HG03439 (cell line): ENCODE results near the gene LCN9.
"Not testable (repeated sequence)": the region's sequence is repeated elsewhere in the genome, so short reads cannot be mapped to it uniquely, and the experiment has no call there.

Source experiments
- ATAC-seq: cut with Tn5 transposase; IDR thresholded peaks from one replicate; pipeline ENCODE4 v1.9.1; 2021; ENCODE audit warnings: mild to moderate bottlenecking, moderate library complexity; ENCODE audit not compliant: unreplicated experiment

The LCN9 gene

GRCh38 chr9:135644631-135645218 is 18.4 kb upstream of the LCN9 start:
- no peak for ATAC-seq

- no peak for ATAC-seq
These were observed 15.2 kb upstream of the LCN9 start for GRCh38 chr9:135647884-135648283.

GRCh38 chr9:135648494-135649410 is 14.4 kb upstream of the LCN9 start:
- no peak for ATAC-seq

- ATAC-seq: no peak
These were observed 13.6 kb upstream of the LCN9 start for GRCh38 chr9:135649508-135649907.

- no peak for ATAC-seq
These were observed 12.7 kb upstream of the LCN9 start for GRCh38 chr9:135650408-135650807.

GRCh38 chr9:135655317-135655716 is 7.8 kb upstream of the LCN9 start:
- ATAC-seq: no peak

GRCh38 chr9:135657416-135657815 is 5.7 kb upstream of the LCN9 start:
- no peak for ATAC-seq

DNA sequence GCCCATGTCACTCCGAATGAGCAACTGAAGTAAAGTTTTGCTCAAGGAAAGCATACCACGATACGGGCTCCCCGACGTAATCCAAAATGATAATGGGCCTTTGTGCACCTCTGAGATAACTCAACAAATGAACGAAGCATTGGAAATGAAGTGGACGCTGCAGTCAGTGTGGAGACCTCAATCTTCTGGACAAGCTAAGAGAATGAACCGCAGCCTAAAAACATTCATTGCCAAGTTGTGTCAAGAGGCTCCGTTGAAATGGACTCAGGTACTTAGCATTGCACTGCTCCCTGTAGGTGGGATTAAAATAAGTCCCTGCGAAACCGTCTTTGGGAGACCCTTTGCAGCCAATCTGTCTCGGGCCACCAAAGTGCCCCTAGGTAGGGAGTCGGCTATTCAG is 3.9 kb upstream of the LCN9 start:
- no peak for ATAC-seq

- no peak for ATAC-seq
These were observed 2.7 kb upstream of the LCN9 start for GRCh38 chr9:135660407-135660806.

GRCh38 chr9:135661816-135662560 is 1.1 kb upstream of the LCN9 start:
- ATAC-seq: no peak

GRCh38 chr9:135663451-135663770 is 302 bp downstream of the LCN9 start:
- no peak for ATAC-seq

DNA sequence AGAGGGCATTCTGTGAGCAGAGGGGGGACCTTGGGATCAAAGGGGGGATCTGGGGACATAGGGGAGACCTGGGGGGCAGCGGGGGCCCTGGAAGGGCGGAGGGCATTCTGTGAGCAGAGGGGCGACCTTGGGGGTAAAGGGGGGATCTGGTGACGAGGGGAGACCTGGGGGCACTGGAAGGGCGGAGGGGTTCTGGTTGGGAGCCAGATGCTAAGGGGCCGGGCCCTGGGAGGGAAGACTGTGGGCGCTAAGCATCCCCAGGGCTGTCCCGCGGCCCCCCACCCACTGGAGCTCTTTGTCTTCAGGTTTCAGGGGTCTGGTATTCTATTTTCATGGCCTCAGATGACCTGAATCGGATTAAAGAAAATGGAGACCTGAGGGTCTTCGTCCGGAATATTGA is 748 bp downstream of the LCN9 start:
- no peak for ATAC-seq

DNA sequence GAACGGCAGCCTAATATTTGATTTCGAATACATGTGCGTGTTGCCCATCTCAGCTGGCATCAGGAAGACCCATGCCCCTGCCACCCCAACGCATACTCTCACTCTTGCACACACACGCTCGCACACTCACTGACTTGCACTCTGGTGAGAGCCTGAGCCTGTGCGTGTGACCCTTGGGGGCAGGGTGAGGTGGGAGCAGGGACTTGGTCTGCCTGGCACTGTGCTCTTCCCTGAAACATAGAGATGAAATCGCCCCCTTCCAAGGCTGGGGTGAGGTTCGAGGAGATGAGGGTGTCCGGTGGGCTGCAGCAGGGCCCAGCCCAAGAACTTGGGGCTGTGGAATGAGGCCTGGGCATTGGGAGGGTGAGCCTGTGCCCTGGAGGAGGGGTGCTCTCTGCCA is 1.2 kb downstream of the LCN9 start:
- ATAC-seq: no peak

DNA sequence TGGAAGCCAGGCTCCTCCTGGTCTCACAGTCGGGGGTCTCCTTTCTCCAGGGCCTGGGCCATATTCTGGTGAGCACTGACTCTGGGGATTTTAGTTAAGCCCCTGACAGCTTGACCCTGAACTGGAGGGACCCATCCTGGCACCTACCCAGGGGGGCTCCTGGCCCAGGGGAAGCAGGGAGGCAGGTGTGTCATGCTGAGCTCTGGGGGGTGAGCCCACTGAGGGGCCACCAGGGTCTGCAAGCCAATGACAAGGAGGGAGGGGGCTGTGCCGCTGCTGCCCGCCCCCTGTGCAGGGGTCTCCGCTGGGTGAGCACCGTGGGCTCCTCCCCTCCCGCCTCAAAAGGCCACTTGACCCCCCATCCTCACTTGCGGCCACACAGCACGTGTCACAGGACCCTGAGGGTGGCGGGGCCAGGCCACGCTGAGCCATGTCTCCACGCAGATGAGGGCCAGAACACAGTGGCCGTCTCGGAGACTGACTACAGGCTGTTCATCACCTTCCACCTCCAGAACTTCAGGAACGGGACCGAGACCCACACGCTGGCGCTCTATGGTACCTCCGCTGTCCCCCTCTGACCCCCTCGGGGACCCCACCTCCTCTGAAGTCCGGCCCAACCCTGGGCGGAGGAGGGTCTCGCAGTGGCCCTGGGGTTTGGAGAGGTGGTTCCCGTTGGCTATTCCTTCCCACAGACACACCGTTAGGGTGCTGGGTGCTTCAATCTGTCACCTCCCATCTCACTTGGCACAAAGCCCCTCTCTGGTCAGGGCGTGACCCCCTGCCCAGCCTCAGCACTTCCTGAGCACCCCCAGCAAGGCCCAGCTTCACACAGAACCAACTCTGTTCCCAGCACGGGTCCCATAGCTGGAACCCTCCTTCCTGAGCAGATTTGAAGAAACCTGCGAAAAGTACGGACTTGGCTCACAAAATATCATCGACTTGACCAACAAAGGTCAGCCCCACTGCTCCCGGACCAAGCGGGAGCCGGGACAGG is 2.0 kb downstream of the LCN9 start:
- no peak for ATAC-seq

GRCh38 chr9:135665795-135666189 is 2.7 kb downstream of the LCN9 start:
- no peak for ATAC-seq

DNA sequence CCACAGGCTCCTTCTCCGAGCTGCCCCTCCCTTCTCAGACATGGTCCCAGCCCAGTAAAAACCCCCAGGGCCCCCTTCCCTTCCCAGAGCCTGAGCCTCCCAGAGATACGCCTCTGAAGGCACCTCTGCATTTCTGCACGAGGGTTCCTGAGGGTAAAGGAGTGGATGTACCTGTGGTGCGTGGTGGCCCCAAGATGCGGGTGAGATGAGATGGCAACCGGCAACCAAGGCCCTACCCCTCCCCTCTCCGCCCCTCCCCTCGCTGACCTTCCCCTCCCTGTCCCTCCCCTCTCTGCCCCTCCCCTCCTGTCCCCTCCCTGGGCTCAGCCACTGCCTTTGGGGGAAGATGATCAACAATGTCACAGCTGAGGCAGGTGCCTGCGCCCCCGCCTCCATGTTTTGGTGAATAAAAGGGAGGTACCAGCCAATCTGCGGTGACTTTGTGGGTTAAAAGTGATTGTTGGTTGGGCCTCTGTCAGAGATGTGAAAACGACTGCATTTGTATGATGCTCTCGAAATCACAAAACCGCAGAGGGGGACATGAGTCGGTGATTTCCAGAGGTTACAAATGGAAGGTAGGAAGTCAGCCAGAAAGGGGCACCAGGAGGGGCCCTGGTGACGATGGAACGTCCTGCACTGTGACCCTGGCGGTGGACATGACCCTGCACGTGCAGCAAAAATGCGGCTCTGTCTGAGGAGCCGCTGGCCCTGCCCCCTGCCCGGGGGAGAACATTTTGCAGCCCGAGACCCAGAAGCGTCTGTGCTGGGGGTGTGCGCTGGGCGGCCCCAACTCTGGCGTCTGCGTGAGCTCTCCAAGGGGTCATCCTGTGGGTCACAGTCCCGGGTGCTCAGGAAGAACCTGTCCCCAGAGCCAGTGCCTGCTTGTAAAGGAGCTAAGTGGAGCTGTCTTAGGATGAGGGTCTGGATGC is 3.7 kb downstream of the LCN9 start:
- ATAC-seq: no peak

DNA sequence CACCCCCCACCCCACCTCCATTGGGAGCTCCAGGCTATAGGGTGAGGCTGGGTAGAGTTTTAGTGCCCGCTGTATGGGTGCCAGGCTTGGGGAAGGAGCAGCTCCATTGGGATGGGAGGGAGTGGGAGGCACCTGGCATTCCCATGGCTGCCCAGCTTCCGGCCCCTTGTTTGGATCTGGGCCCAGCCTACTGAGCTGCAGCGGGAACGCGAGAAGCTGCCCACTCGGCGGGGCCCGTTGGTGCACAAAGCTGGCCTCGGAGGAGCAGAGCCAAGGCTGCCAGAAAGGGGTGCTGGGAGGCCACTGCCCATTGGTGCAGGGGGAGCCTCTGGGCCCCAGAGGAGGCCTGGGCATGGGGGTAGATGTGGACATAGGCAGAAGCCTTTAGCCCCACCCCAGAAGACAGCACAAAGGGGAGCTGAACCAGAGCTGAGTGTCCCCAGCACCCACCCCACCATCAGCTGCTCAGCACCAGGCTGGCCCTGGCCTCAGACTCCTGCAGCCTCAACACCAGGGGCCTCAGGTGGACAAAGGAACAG is 4.4 kb downstream of the LCN9 start:
- no peak for ATAC-seq

DNA sequence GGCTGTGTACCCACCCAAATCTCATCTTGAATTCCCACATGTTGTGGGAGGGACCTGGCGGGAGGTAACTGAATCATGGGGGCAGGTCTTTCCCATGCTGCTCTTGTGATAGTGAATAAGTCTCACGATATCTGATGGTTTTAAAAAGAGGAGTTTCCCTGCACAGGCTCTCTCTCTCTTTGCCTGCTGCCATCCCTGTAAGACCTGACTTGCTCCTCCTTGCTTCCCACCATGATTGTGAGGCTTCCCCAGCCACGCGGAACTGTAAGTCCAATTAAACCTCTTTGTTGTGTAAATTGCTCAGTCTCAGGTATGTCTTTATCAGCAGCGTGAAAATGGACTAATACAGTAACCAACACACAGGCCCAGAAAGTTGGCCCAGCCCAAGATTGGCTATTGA is 5.9 kb downstream of the LCN9 start:
- not testable (repeated sequence) for ATAC-seq

- ATAC-seq: no peak
These were observed 6.6 kb downstream of the LCN9 start for GRCh38 chr9:135669616-135670285.
